GM12891 (cell line): ENCODE measurements around the gene ASXL1.

Source experiments
- PAX5 ChIP-seq: IDR thresholded peaks from 2 replicates; pipeline ENCODE4 v1.6.1; 2011; ENCODE audit warnings: low read length, moderate library complexity, mild to moderate bottlenecking; ENCODE audit not compliant: insufficient read depth, severe bottlenecking
- POLR2A ChIP-seq: IDR thresholded peaks from 2 replicates; pipeline ENCODE4 v1.6.1; 2011; ENCODE audit warnings: low read depth, low read length, control low read depth
- POLR2AphosphoS5 ChIP-seq: IDR thresholded peaks from 2 replicates; pipeline ENCODE4 v1.6.1; 2011; ENCODE audit warnings: low read depth, low read length, control low read depth
- SPI1 ChIP-seq: IDR thresholded peaks from 2 replicates; pipeline ENCODE4 v1.6.1; 2011; ENCODE audit warnings: low read depth, low read length, control low read depth
- TAF1 ChIP-seq: IDR thresholded peaks from 2 replicates; pipeline ENCODE4 v1.6.1; 2011; ENCODE audit warnings: low read depth, low read length, control low read depth

- TF ChIP-seq POLR2AphosphoS5 (no peak), POLR2A (no peak), TAF1 (no peak), SPI1 (no peak), PAX5 (no peak)
These were observed 27.6 kb upstream of the ASXL1 start for GRCh38 chr20:32330555-32330897.
